H54 (cell line): ENCODE data around the gene FCHSD2.

Source experiments
- DNase-seq: peaks from one replicate; pipeline ENCODE4 v3.0.0; 2011; ENCODE audit warnings: low spot score, mixed read lengths; ENCODE audit not compliant: insufficient read length
- FAIRE-seq: peaks from 3 replicates; lab custom pipeline; 2011; peaks lifted over from hg19 to GRCh38; lab: Jason Lieb, UNC
- POLR2A ChIP-seq: IDR thresholded peaks from 2 replicates; pipeline ENCODE4 v1.6.1; 2011; ENCODE audit warnings: low read depth, mild to moderate bottlenecking, low read length

FCHSD2 gene

GRCh38 chr11:73024639-73025038 is 117.5 kb downstream of the FCHSD2 start:
- no peak for DNase-seq
- TF ChIP-seq POLR2A: no peak
- FAIRE-seq: no peak

- FAIRE-seq (no peak), DNase-seq (no peak)
- no peak for TF ChIP-seq POLR2A
These were observed 122.1 kb downstream of the FCHSD2 start for GRCh38 chr11:73019996-73020395.

GRCh38 chr11:73019449-73019848 is 122.7 kb downstream of the FCHSD2 start:
- no peak for TF ChIP-seq POLR2A
- DNase-seq (no peak), FAIRE-seq (no peak)

- DNase-seq (no peak), FAIRE-seq (no peak)
- no peak for TF ChIP-seq POLR2A
These were observed 123.3 kb downstream of the FCHSD2 start for GRCh38 chr11:73018856-73019255.

- TF ChIP-seq POLR2A: no peak
- peak; percentile 68 for FAIRE-seq
These were observed 124.9 kb downstream of the FCHSD2 start for GRCh38 chr11:73017024-73017751.

GRCh38 chr11:73013021-73013420 is 129.1 kb downstream of the FCHSD2 start:
- DNase-seq (no peak), FAIRE-seq (no peak)
- no peak for TF ChIP-seq POLR2A

More at GRCh38 chr11:73017024-73017751, 124.9 kb downstream of the FCHSD2 start:
- DNase-seq: no peak

- no peak for FAIRE-seq
These were observed 129.8 kb downstream of the FCHSD2 start for GRCh38 chr11:73012121-73012863.

GRCh38 chr11:73011126-73011817 is 130.8 kb downstream of the FCHSD2 start:
- no peak for FAIRE-seq
- no peak for DNase-seq
- no peak for TF ChIP-seq POLR2A

More at GRCh38 chr11:73012121-73012863, 129.8 kb downstream of the FCHSD2 start:
- no peak for DNase-seq
- TF ChIP-seq POLR2A: no peak

GRCh38 chr11:73009972-73010371 is 132.1 kb downstream of the FCHSD2 start:
- no peak for TF ChIP-seq POLR2A
- DNase-seq: no peak
- FAIRE-seq: no peak

- TF ChIP-seq POLR2A: no peak
- no peak for FAIRE-seq
- no peak for DNase-seq
These were observed 138.0 kb downstream of the FCHSD2 start for GRCh38 chr11:73004088-73004487.

GRCh38 chr11:73003088-73003487 is 139.0 kb downstream of the FCHSD2 start:
- FAIRE-seq (no peak), DNase-seq (no peak)
- no peak for TF ChIP-seq POLR2A

- FAIRE-seq (no peak), DNase-seq (no peak)
- no peak for TF ChIP-seq POLR2A
These were observed 139.9 kb downstream of the FCHSD2 start for GRCh38 chr11:73002214-73002613.

GRCh38 chr11:73001615-73002014 is 140.5 kb downstream of the FCHSD2 start:
- no peak for FAIRE-seq
- DNase-seq: no peak
- TF ChIP-seq POLR2A: no peak

GRCh38 chr11:72998676-72999075 is 143.4 kb downstream of the FCHSD2 start:
- no peak for DNase-seq
- TF ChIP-seq POLR2A: no peak
- peak; percentile 45 for FAIRE-seq
